Measurements from ENCODE around the gene PRPF18.

The PRPF18 gene

DNA sequence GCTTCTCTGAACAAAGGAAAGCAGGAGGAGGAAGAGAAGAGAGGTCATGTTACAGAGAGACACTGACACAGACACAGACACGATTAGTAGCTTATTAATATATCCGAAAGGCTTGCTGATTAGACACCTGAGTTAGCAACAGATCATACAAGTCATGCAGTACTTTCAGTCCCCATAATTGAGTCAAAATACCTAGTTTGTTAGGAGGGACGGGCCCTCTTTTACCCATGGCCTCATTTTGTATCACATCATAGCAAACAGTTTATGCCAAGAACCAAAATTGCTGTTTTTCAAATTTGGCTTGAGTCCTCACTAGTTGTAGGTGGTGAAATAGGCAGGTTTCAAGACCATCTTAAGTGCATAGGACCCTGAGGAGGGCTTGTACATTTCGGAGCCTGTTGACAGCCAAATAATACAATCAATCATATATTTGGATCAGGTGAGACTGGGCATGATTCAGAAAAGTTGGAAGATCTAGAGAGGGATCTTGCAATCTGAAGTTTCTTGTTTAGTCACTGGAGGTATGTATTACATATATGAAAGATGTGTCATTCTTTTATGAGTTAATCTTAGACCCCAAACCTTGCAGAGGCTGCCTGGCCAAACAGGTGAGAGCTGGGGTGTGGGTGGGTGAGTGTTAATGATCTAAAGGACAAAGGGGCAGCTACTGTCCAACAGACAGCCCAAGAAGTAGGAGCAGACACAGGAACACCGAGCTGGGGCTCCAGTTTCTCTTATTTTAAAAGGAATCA, 65.4 kb downstream of the PRPF18 start:
- no peak for TF ChIP-seq CTCF (conservative IDR thresholded peaks at IDR 0.05; ENCODE audit: low read depth, low read length)
- no peak for DNase-seq (ENCODE audit: low read depth)
- no peak overlapping the region for H3K4me3 ChIP-seq (ENCODE audit: low read length)

- TF ChIP-seq CTCF (conservative IDR thresholded peaks at IDR 0.05; ENCODE audit: low read depth, low read length), result no peak
- DNase-seq (ENCODE audit: low read depth), result no peak
- H3K4me3 ChIP-seq (ENCODE audit: low read length), result no peak overlapping the region
These were observed 66.1 kb downstream of the PRPF18 start for GRCh38 chr10:13652860-13653259.

GRCh38 chr10:13654118-13654830, 67.5 kb downstream of the PRPF18 start:
- no peak overlapping the region for H3K4me3 ChIP-seq (ENCODE audit: low read length)
- TF ChIP-seq CTCF (conservative IDR thresholded peaks at IDR 0.05; ENCODE audit: low read depth, low read length), result no peak
- no peak for DNase-seq (ENCODE audit: low read depth)

DNA sequence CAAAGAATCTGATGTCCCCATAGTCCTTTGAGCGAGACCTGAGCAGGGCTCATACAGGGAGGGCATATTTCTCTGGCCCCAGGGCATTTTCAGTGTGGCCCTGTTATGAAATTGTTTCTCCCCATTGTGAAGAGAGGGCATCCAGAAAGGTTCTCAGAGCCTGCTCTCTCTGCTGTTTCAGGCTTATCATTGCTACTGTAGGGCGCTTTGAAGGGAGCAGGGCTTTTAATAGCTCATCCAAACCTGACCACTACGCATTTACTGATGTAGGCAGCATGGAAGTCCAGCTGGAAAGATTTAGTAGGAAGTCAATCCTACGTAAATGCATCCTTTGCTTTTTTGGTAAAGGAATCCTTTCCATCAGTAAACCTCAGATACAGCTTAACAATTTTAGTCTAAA, 68.1 kb downstream of the PRPF18 start:
- no peak overlapping the region for H3K4me3 ChIP-seq (ENCODE audit: low read length)
- no peak for TF ChIP-seq CTCF (conservative IDR thresholded peaks at IDR 0.05; ENCODE audit: low read depth, low read length)
- DNase-seq (ENCODE audit: low read depth), result no peak

DNA sequence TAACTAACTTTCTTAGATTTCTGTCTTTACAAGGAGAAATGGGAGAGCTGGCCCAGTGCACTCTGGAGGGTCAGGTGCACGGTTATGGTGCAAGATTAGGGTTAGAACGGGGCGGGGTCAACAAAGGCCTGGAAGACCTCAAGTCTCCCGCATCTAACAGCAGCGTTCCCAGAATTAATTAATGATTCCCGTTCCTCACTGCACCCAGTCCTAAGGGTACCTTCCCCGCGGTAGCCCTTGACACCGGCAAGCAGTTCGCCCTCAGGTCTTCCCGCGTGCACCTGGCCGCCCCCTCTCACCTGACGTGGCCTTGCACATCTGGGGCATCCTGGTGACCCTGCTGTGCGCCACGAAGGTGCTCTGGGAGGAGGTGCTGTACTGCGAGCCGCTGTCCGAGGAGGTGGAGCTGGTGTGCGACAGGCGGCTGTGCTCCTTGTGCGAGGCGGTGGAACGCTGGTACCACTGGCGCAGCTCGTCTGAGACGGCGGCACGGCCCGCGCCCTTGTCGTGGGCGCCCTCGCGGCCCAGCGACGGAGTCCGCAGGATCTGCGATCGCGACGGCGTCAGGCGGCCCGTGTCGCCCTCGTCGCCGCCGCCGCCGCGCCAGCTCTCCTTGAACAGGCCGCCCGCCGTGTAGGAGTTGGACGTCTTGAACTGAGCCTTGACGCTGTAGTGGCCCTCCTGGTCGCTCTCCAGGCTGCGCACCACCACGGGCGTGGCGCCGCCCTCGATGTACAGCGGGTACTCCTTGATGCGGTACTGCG, 69.8 kb downstream of the PRPF18 start:
- DNase-seq (ENCODE audit: low read depth), result no peak
- no peak overlapping the region for H3K4me3 ChIP-seq (ENCODE audit: low read length)
- no peak for TF ChIP-seq CTCF (conservative IDR thresholded peaks at IDR 0.05; ENCODE audit: low read depth, low read length)

- TF ChIP-seq CTCF (conservative IDR thresholded peaks at IDR 0.05; ENCODE audit: low read depth, low read length), result no peak
- DNase-seq (ENCODE audit: low read depth), result no peak
- no peak overlapping the region for H3K4me3 ChIP-seq (ENCODE audit: low read length)
These were observed 70.4 kb downstream of the PRPF18 start for GRCh38 chr10:13657101-13657680.
